ENCODE data around the gene LRP8. TPM values are rescaled to one million over a fixed set of nuclear protein-coding genes. Genes with fewer than 3 reads are reported as not detected.
A peak's percentile ranks its signal among the peaks of the same experiment; 100 is the strongest.

The LRP8 gene
- total and polyA plus RNA-seq, 2 of the 4 experiments (the other 2 are of a cell fraction): 12.0 to 12.1 TPM

- Histone ChIP-seq H2AK5ac (ENCODE audit: low read depth, low read length) (no peak overlapping the region), H3K9me1 (ENCODE audit: insufficient read depth, low read length) (no peaks in the 10 kb centered on the region), H2BK5ac (ENCODE audit: low read depth, low read length, poor library complexity, severe bottlenecking) (no peak overlapping the region), H3K9ac (ENCODE audit: low read depth, low read length) (no peak overlapping the region), H4K5ac (ENCODE audit: low read depth, low read length) (no peak overlapping the region), H3K23ac (ENCODE audit: low read depth, low read length) (no peak overlapping the region), H4K8ac (ENCODE audit: low read depth in 2 of 2, low read length in 2 of 2) (no peak overlapping the region), H3K4me3 (ENCODE audit: insufficient read depth, low read depth, low read length) (no peak overlapping the region), H3K9me3 (ENCODE audit: control insufficient read depth, insufficient read depth, low read length) (peaks cover 7% of the 10 kb centered on the region; the same call in 1 of the 2 replicates), H3K4me1 (ENCODE audit: control insufficient read depth, insufficient read depth, low read length) (no peaks in the 10 kb centered on the region), H3K27me3 (ENCODE audit: control insufficient read depth, insufficient read depth, low read length) (peaks cover 14% of the 10 kb centered on the region), H3K56ac (ENCODE audit: extremely low read depth, insufficient read depth, low read length) (no peak overlapping the region), H2AFZ (replicated peaks; ENCODE audit: low read length, poor library complexity) (no peak overlapping the region), H3K27ac (ENCODE audit: insufficient read depth, low read length) (no peak overlapping the region), H3K79me1 (ENCODE audit: low read depth in 1 of 2, low read length in 2 of 2) (no peaks in the 10 kb centered on the region), H3K4ac (ENCODE audit: low read depth, low read length) (no peak overlapping the region), H2BK120ac (ENCODE audit: low read depth, low read length) (no peak overlapping the region), H4K91ac (ENCODE audit: insufficient read depth, low read depth, low read length) (no peak overlapping the region), H3K4me2 (ENCODE audit: low read depth, low read length) (no peak overlapping the region), H3K18ac (ENCODE audit: low read depth, low read length) (no peak overlapping the region), H4K20me1 (ENCODE audit: insufficient read depth, low read length) (no peaks in the 10 kb centered on the region; the same call in 1 of the 2 replicates), H2AK9ac (replicated peaks; ENCODE audit: low read depth, low read length, poor library complexity) (no peak overlapping the region), H3K14ac (replicated peaks; ENCODE audit: low read depth, low read length) (no peak overlapping the region), H3K36me3 (ENCODE audit: control insufficient read depth, insufficient read depth, low read length) (no peaks in the 10 kb centered on the region), H2BK15ac (ENCODE audit: low read depth, low read length) (no peak overlapping the region), H2BK20ac (ENCODE audit: low read depth, low read length) (no peak overlapping the region)
- no peak for DNase-seq
- ATAC-seq (ENCODE audit: low read depth): no peak
- no TSS peak for BruUV-seq (replicated peaks)
- ChIA-PET CTCF (no interaction called here), POLR2A (ENCODE audit: unreplicated experiment) (no interaction called here)
- intact Hi-C loops (cut with micrococcal nuclease): no loop called here
- in situ Hi-C loops (cut with MboI; ENCODE audit: low sequenced_read_pairs): no loop called here
- TF ChIP-seq MAFK (IDR thresholded peaks at IDR 0.05; ENCODE audit: low read depth, low read length) (peak; percentile 48; the same call in 1 of the 2 replicates), MAZ (IDR thresholded peaks at IDR 0.05; ENCODE audit: borderline replicate concordance, low read depth, low read length) (no peak)
- dilution Hi-C loops (cut with HindIII; ENCODE audit: low sequenced_read_pairs, unreplicated experiment): no loop called here
These were observed 28.8 kb upstream of the LRP8 start for GRCh38 chr1:53356637-53357036.

Measured in IMR-90 (cell line).